NCI-H510A (cell line): ENCODE results near the gene CHMP3.
"Not testable (repeated sequence)": the region's sequence is repeated elsewhere in the genome, so short reads cannot be mapped to it uniquely, and the experiment has no call there.

ENCODE experiments used
- DNase-seq: peaks from one replicate; lab custom pipeline; 2025; lab: John Stamatoyannopoulos, UW

Gene CHMP3

GRCh38 chr2:86507600-86507999, 55.6 kb downstream of the CHMP3 start:
- DNase-seq: no peak

GRCh38 chr2:86500325-86501083, 62.7 kb downstream of the CHMP3 start:
- DNase-seq: no peak

- DNase-seq: no peak
Measured at GRCh38 chr2:86499326-86499725, 63.9 kb downstream of the CHMP3 start.

GRCh38 chr2:86498468-86499260, 64.6 kb downstream of the CHMP3 start:
- no peak for DNase-seq

- not testable (repeated sequence) for DNase-seq
Measured at GRCh38 chr2:86496391-86496790, 66.9 kb downstream of the CHMP3 start.

GRCh38 chr2:86492048-86492453, 71.2 kb downstream of the CHMP3 start:
- no peak for DNase-seq

- no peak for DNase-seq
Measured at GRCh38 chr2:86491088-86491487, 72.2 kb downstream of the CHMP3 start.

GRCh38 chr2:86490245-86490644, 73.0 kb downstream of the CHMP3 start:
- no peak for DNase-seq

- DNase-seq: no peak
Measured at GRCh38 chr2:86489542-86489941, 73.7 kb downstream of the CHMP3 start.

- DNase-seq: no peak
Measured at GRCh38 chr2:86488561-86489250, 74.5 kb downstream of the CHMP3 start.

GRCh38 chr2:86487062-86487461, 76.2 kb downstream of the CHMP3 start:
- no peak for DNase-seq

- DNase-seq: no peak
Measured at GRCh38 chr2:86485802-86486201, 77.4 kb downstream of the CHMP3 start.

GRCh38 chr2:86485103-86485502, 78.1 kb downstream of the CHMP3 start:
- no peak for DNase-seq

GRCh38 chr2:86484385-86484784, 78.9 kb downstream of the CHMP3 start:
- DNase-seq: no peak

GRCh38 chr2:86482034-86482433, 81.2 kb downstream of the CHMP3 start:
- DNase-seq: no peak

GRCh38 chr2:86480105-86480504, 83.1 kb downstream of the CHMP3 start:
- no peak for DNase-seq

- DNase-seq: no peak
Measured at GRCh38 chr2:86477349-86477748, 85.9 kb downstream of the CHMP3 start.

- DNase-seq: no peak
Measured at GRCh38 chr2:86476918-86477317, 86.3 kb downstream of the CHMP3 start.

GRCh38 chr2:86476092-86476491, 87.2 kb downstream of the CHMP3 start:
- no peak for DNase-seq

GRCh38 chr2:86471637-86472036, 91.6 kb downstream of the CHMP3 start:
- DNase-seq: no peak

- DNase-seq: no peak
Measured at GRCh38 chr2:86470890-86471289, 92.4 kb downstream of the CHMP3 start.

GRCh38 chr2:86468162-86469033, 94.8 kb downstream of the CHMP3 start:
- DNase-seq: no peak
